ENCODE results near the gene GLCCI1. TPM values are rescaled to one million over a fixed set of nuclear protein-coding genes. Genes with fewer than 3 reads are reported as not detected.

Gene GLCCI1
- total and polyA plus RNA-seq, 2 donors: 5.0 to 33.4 TPM

- under 1% methylated on average over 98 of the region's 98 CpGs for WGBS
- Histone ChIP-seq H3K4me1 (ENCODE audit: insufficient read depth) (no peaks in the 10 kb centered on the region), H3K27ac (ENCODE audit: low read depth) (peak overlapping the region; percentile 97), H3K4me3 (ENCODE audit: low read depth, low read length) (peak overlapping the region; percentile 95), H3K36me3 (ENCODE audit: insufficient read depth) (no peaks in the 10 kb centered on the region)
- peak; percentile 39 for DNase-seq (ENCODE audit: extremely low spot score)
Observed at GRCh38 chr7:7969306-7970236, 975 bp downstream of the GLCCI1 start.

- Histone ChIP-seq H3K4me3 (ENCODE audit: low read depth, low read length) (peak overlapping the region; percentile 95), H3K36me3 (ENCODE audit: insufficient read depth) (no peaks in the 10 kb centered on the region), H3K27ac (ENCODE audit: low read depth) (no peak overlapping the region), H3K4me1 (ENCODE audit: insufficient read depth) (no peaks in the 10 kb centered on the region)
- DNase-seq (ENCODE audit: extremely low spot score): peak; percentile 18
- WGBS: 0% methylated on average over 6 of the region's 6 CpGs
Observed at GRCh38 chr7:7970237-7970530, 1.6 kb downstream of the GLCCI1 start.

DNA sequence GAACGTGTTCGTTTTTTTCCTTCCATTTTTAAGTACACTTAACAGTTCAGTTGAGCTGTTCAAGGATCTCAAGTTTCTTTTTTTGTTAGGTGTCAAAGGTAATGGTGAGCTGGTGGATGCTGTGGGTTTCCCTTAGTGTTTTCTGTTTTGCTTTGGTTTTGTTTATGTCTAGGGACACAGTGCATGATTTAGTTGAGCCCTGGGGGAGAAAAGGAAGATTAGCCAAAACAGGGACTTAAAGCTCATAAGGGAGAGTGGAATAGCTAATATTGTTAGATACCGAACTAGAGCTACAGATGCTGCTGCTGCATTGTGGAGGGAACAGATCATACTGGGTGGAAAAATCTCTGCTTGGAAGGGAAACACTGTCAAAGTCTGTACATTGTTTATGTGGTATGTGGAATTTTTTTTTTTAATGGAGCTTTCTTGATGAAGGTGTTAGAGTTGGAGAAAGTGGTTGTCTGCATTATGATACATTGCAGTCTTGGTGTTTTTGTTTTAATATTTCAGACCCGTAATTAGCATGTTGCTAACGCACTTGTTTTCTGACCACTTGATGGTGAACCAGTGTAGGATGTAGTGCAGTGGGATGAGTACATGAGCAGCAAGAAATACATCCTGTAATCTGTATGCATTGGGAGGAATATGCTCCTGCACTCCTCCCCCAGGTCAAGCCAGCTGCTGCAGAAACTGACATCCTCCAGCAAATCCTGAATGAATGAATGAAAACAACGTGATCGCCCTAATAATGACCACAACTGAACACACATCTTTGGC lies 2.1 kb downstream of the GLCCI1 start:
- H3K4me1 ChIP-seq (ENCODE audit: insufficient read depth): no peaks in the 10 kb centered on the region
- peak overlapping the region; percentile 30 for H3K27ac ChIP-seq (ENCODE audit: low read depth)
- 29% methylated on average over 7 of the region's 7 CpGs for WGBS
- H3K36me3 ChIP-seq (ENCODE audit: insufficient read depth): no peaks in the 10 kb centered on the region
- DNase-seq (ENCODE audit: extremely low spot score): no peak
- peak overlapping the region; percentile 95 for H3K4me3 ChIP-seq (ENCODE audit: low read depth, low read length)

GRCh38 chr7:7971308-7972040 lies 2.9 kb downstream of the GLCCI1 start:
- Histone ChIP-seq H3K4me3 (ENCODE audit: low read depth, low read length) (peak overlapping the region; percentile 95), H3K36me3 (ENCODE audit: insufficient read depth) (no peaks in the 10 kb centered on the region), H3K27ac (ENCODE audit: low read depth) (no peak overlapping the region), H3K4me1 (ENCODE audit: insufficient read depth) (no peaks in the 10 kb centered on the region)
- WGBS: 84% methylated on average over 9 of the region's 9 CpGs
- no peak for DNase-seq (ENCODE audit: extremely low spot score)

- 66% methylated on average over 6 of the region's 6 CpGs for WGBS
- H3K27ac ChIP-seq (ENCODE audit: low read depth): no peak overlapping the region
- peak overlapping the region; percentile 26 for H3K4me3 ChIP-seq (ENCODE audit: low read depth, low read length)
Observed at GRCh38 chr7:7972128-7972527, 3.5 kb downstream of the GLCCI1 start.

GRCh38 chr7:7972922-7973594 lies 4.5 kb downstream of the GLCCI1 start:
- Histone ChIP-seq H3K4me1 (ENCODE audit: insufficient read depth) (no peaks in the 10 kb centered on the region), H3K27ac (ENCODE audit: low read depth) (no peak overlapping the region), H3K4me3 (ENCODE audit: low read depth, low read length) (no peak overlapping the region), H3K36me3 (ENCODE audit: insufficient read depth) (no peaks in the 10 kb centered on the region)
- WGBS: 67% methylated on average over 2 of the region's 2 CpGs
- DNase-seq (ENCODE audit: extremely low spot score): no peak

More at GRCh38 chr7:7972128-7972527, 3.5 kb downstream of the GLCCI1 start:
- Histone ChIP-seq H3K36me3 (ENCODE audit: insufficient read depth) (no peaks in the 10 kb centered on the region), H3K4me1 (ENCODE audit: insufficient read depth) (no peaks in the 10 kb centered on the region)
- no peak for DNase-seq (ENCODE audit: extremely low spot score)

GRCh38 chr7:7976677-7977076 lies 8.1 kb downstream of the GLCCI1 start:
- no peak for DNase-seq (ENCODE audit: extremely low spot score)
- Histone ChIP-seq H3K27ac (ENCODE audit: low read depth) (no peak overlapping the region), H3K36me3 (ENCODE audit: insufficient read depth) (no peaks in the 10 kb centered on the region), H3K4me3 (ENCODE audit: low read depth, low read length) (no peak overlapping the region), H3K4me1 (ENCODE audit: insufficient read depth) (no peaks in the 10 kb centered on the region)
- WGBS: 78% methylated on average over 3 of the region's 3 CpGs

DNA sequence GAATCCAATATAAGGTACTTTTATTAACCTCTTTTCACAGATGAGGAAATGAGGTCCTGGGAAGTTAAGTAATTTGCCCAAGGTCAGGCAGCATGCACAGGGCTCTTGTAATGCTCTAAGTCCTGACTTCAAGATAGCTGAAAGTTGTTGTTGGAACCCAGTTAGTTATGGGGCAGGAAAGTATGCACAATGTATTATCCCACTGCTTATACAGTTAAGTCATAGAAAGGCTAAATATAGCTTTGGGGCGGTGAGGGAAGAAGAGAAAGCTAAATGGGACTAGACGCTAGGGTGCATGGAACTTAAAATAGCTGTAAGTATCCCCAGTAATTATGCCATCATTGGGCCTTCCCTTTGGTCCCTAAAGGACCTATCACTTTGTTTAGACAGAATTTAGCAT lies 9.2 kb downstream of the GLCCI1 start:
- 61% methylated on average over 2 of the region's 2 CpGs for WGBS
- Histone ChIP-seq H3K36me3 (ENCODE audit: insufficient read depth) (no peaks in the 10 kb centered on the region), H3K27ac (ENCODE audit: low read depth) (no peak overlapping the region), H3K4me1 (ENCODE audit: insufficient read depth) (no peaks in the 10 kb centered on the region), H3K4me3 (ENCODE audit: low read depth, low read length) (no peak overlapping the region)
- DNase-seq (ENCODE audit: extremely low spot score): no peak

- Histone ChIP-seq H3K4me3 (ENCODE audit: low read depth, low read length) (no peak overlapping the region), H3K4me1 (ENCODE audit: insufficient read depth) (no peaks in the 10 kb centered on the region), H3K27ac (ENCODE audit: low read depth) (no peak overlapping the region), H3K36me3 (ENCODE audit: insufficient read depth) (no peaks in the 10 kb centered on the region)
- DNase-seq (ENCODE audit: extremely low spot score): no peak
- 74% methylated on average over 2 of the region's 2 CpGs for WGBS
Observed at GRCh38 chr7:7978860-7979259, 10.3 kb downstream of the GLCCI1 start.

GRCh38 chr7:7979558-7979957 lies 11.0 kb downstream of the GLCCI1 start:
- DNase-seq (ENCODE audit: extremely low spot score): no peak
- H3K27ac ChIP-seq (ENCODE audit: low read depth): no peak overlapping the region
- H3K4me1 ChIP-seq (ENCODE audit: insufficient read depth): no peaks in the 10 kb centered on the region
- no peak overlapping the region for H3K4me3 ChIP-seq (ENCODE audit: low read depth, low read length)
- no peaks in the 10 kb centered on the region for H3K36me3 ChIP-seq (ENCODE audit: insufficient read depth)
- 96% methylated on average over 1 of the region's 1 CpG for WGBS

GRCh38 chr7:7980134-7980533 lies 11.5 kb downstream of the GLCCI1 start:
- 97% methylated on average over 2 of the region's 2 CpGs for WGBS
- no peak overlapping the region for H3K27ac ChIP-seq (ENCODE audit: low read depth)
- no peaks in the 10 kb centered on the region for H3K4me1 ChIP-seq (ENCODE audit: insufficient read depth)
- DNase-seq (ENCODE audit: extremely low spot score): no peak
- H3K36me3 ChIP-seq (ENCODE audit: insufficient read depth): no peaks in the 10 kb centered on the region
- no peak overlapping the region for H3K4me3 ChIP-seq (ENCODE audit: low read depth, low read length)

- DNase-seq (ENCODE audit: extremely low spot score): no peak
- Histone ChIP-seq H3K36me3 (ENCODE audit: insufficient read depth) (no peaks in the 10 kb centered on the region), H3K27ac (ENCODE audit: low read depth) (no peak overlapping the region), H3K4me3 (ENCODE audit: low read depth, low read length) (no peak overlapping the region), H3K4me1 (ENCODE audit: insufficient read depth) (no peaks in the 10 kb centered on the region)
- 89% methylated on average over 4 of the region's 4 CpGs for WGBS
Observed at GRCh38 chr7:7982904-7983303, 14.3 kb downstream of the GLCCI1 start.

GRCh38 chr7:7984424-7984823 lies 15.8 kb downstream of the GLCCI1 start:
- WGBS: 65% methylated on average over 3 of the region's 3 CpGs
- DNase-seq (ENCODE audit: extremely low spot score): no peak
- Histone ChIP-seq H3K4me1 (ENCODE audit: insufficient read depth) (no peaks in the 10 kb centered on the region), H3K27ac (ENCODE audit: low read depth) (no peak overlapping the region), H3K4me3 (ENCODE audit: low read depth, low read length) (no peak overlapping the region), H3K36me3 (ENCODE audit: insufficient read depth) (no peaks in the 10 kb centered on the region)
